Measurements from ENCODE around the gene PPA2. TPM values are rescaled to one million over a fixed set of nuclear protein-coding genes. Genes with fewer than 3 reads are reported as not detected.

Gene PPA2
- total RNA-seq, 6 donors from 2014 or later = 40.9 to 106 (median 60.9) TPM

- Histone ChIP-seq H3K4me3 (no peak overlapping the region), H3K4me1 (no peaks in the 10 kb centered on the region), H3K27ac (no peak overlapping the region), H3K36me3 (no peaks in the 10 kb centered on the region), H3K9me3 (no peaks in the 10 kb centered on the region), H3K27me3 (no peaks in the 10 kb centered on the region)
- TF ChIP-seq POLR2A (IDR thresholded peaks at IDR 0.05) (no peak), EP300 (IDR thresholded peaks at IDR 0.05) (no peak), CTCF (IDR thresholded peaks at IDR 0.05) (no peak), POLR2AphosphoS5 (IDR thresholded peaks at IDR 0.05) (no peak)
- ATAC-seq (ENCODE audit: low FRiP score in 2 of 2) (no peak), DNase-seq (no peak)
- 57 to 62% methylated on average over 1 of the region's 1 CpG for WGBS, 2 donors
Observed at GRCh38 chr4:105509291-105509690, 35.4 kb upstream of the PPA2 start.

GRCh38 chr4:105504744-105505143, 30.9 kb upstream of the PPA2 start:
- Histone ChIP-seq H3K9me3 (no peaks in the 10 kb centered on the region), H3K36me3 (no peaks in the 10 kb centered on the region), H3K27me3 (no peaks in the 10 kb centered on the region), H3K27ac (no peak overlapping the region), H3K4me1 (no peaks in the 10 kb centered on the region), H3K4me3 (no peak overlapping the region)
- ATAC-seq (ENCODE audit: low FRiP score in 2 of 2) = no peak
- 41 to 57% methylated on average over 2 of the region's 2 CpGs for WGBS, 2 donors
- DNase-seq = no peak
- TF ChIP-seq CTCF (IDR thresholded peaks at IDR 0.05) (no peak), POLR2AphosphoS5 (IDR thresholded peaks at IDR 0.05) (no peak), POLR2A (IDR thresholded peaks at IDR 0.05) (no peak), EP300 (IDR thresholded peaks at IDR 0.05) (no peak)

GRCh38 chr4:105503484-105503883, 29.6 kb upstream of the PPA2 start:
- 58 to 74% methylated on average over 2 of the region's 2 CpGs for WGBS, 2 donors
- H3K9me3 ChIP-seq = no peaks in the 10 kb centered on the region

GRCh38 chr4:105496899-105497298, 23.0 kb upstream of the PPA2 start:
- WGBS, 2 donors = 30 to 31% methylated on average over 2 of the region's 2 CpGs
- Histone ChIP-seq H3K4me3 (no peak overlapping the region), H3K4me1 (no peaks in the 10 kb centered on the region), H3K36me3 (no peaks in the 10 kb centered on the region), H3K27ac (no peak overlapping the region), H3K27me3 (no peaks in the 10 kb centered on the region), H3K9me3 (no peaks in the 10 kb centered on the region)
- DNase-seq (no peak), ATAC-seq (ENCODE audit: low FRiP score in 2 of 2) (no peak)
- TF ChIP-seq EP300 (IDR thresholded peaks at IDR 0.05) (no peak), POLR2A (IDR thresholded peaks at IDR 0.05) (no peak), CTCF (IDR thresholded peaks at IDR 0.05) (no peak), POLR2AphosphoS5 (IDR thresholded peaks at IDR 0.05) (no peak)

More at GRCh38 chr4:105503484-105503883, 29.6 kb upstream of the PPA2 start:
- Histone ChIP-seq H3K4me1 (no peaks in the 10 kb centered on the region), H3K27ac (no peak overlapping the region), H3K36me3 (no peaks in the 10 kb centered on the region), H3K4me3 (no peak overlapping the region), H3K27me3 (no peaks in the 10 kb centered on the region)
- ATAC-seq (ENCODE audit: low FRiP score in 2 of 2) (no peak), DNase-seq (no peak)
- TF ChIP-seq POLR2AphosphoS5 (IDR thresholded peaks at IDR 0.05) (no peak), POLR2A (IDR thresholded peaks at IDR 0.05) (no peak), EP300 (IDR thresholded peaks at IDR 0.05) (no peak), CTCF (IDR thresholded peaks at IDR 0.05) (no peak)

GRCh38 chr4:105495667-105496066, 21.8 kb upstream of the PPA2 start:
- no peaks in the 10 kb centered on the region for H3K27me3 ChIP-seq
- no peaks in the 10 kb centered on the region for H3K36me3 ChIP-seq
- no peaks in the 10 kb centered on the region for H3K4me1 ChIP-seq
- no peak overlapping the region for H3K4me3 ChIP-seq
- no peak for TF ChIP-seq POLR2AphosphoS5 (IDR thresholded peaks at IDR 0.05)
- no peaks in the 10 kb centered on the region for H3K9me3 ChIP-seq
- no peak overlapping the region for H3K27ac ChIP-seq
- ATAC-seq (ENCODE audit: low FRiP score in 2 of 2) = no peak
- no peak for DNase-seq
- WGBS, 2 donors = 87% methylated on average over 3 of the region's 3 CpGs

Measured in upper lobe of left lung (tissue), 6 donors.